Erythroblast (primary cell): ENCODE results near the gene EXOC6.

ENCODE experiments used
- DNase-seq, 2 experiments: peaks; one replicate each; lab custom pipeline; 2025; lab: John Stamatoyannopoulos, UW
- GATA1 ChIP-seq: IDR thresholded peaks from 2 replicates; pipeline ENCODE4 v1.6.1; 2011; ENCODE audit warnings: low read depth, mild to moderate bottlenecking, control low read depth, low read length, moderate library complexity
- POLR2A ChIP-seq: IDR thresholded peaks from 2 replicates; pipeline ENCODE4 v1.6.1; 2011; ENCODE audit warnings: mild to moderate bottlenecking, low read length

Gene EXOC6

DNA sequence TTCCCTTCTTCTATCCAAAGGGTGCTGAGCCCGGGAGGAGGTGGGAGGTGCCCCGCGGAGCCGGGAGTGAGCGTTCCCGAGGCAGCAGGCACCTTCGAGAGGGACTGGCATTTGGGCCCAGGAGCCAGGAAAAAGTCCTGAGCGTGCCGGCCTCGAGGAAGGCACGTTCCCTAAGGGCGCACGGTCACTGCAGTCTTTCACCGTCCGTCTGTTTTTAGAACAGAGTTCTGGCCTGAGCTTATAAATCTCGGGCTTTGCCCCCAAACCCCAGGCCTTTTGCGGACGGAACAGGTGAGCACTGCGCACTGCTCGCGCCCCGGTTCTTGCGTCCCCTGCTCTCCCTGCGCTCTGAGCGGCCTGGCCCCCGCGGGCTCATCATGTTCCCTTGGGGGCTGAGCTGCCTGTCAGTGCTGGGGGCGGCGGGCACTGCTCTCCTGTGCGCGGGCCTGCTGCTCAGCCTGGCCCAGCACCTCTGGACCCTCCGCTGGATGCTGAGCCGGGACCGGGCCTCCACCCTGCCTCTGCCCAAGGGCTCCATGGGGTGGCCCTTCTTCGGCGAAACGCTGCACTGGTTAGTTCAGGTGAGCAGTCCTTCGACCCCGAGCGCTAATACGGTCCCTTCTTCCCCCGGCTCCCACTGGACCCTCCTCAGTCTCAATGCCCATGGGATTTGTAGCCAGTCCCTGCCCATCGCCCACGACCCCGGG lies 212.7 kb downstream of the EXOC6 start:
- DNase-seq, result no peak
- TF ChIP-seq GATA1 (no peak), POLR2A (no peak)

DNA sequence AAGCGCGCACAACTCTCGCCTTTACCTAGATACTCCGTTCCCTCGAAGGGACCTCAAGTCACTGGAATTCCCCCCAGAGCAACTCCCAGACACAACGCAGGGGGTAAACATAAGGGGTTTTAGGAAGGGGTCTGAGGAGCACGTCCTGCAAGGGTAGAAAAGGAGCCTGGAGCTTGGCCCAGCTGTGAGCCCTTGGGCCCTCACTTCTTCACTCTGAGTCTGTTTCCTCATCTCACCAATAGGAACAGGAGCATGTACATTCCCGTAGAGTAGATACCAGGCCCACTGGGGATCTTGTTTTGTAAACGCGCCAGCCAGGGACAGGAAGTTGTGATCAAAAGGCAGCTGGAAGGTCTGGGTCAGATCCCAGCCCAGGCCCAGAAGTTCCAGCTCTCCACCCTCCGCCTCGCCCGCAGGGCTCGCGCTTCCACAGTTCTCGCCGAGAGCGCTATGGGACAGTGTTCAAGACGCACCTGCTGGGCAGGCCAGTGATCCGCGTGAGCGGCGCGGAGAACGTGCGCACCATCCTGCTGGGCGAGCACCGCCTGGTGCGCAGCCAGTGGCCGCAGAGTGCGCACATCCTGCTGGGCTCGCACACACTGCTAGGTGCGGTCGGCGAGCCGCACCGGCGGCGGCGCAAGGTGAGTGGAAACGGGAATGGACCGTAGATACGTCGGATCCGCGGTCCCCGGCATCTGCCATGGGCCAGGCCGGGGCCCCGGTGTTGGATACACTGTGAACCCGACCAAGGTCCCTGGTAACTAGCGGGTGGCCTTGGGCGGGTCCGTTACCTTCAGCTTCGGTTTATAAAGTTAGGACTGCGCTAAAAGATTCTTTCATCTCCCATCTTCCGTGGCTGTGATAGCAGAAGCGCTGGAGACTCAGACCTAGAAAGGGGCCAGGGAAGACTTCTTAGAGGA lies 213.5 kb downstream of the EXOC6 start:
- DNase-seq, result peak; percentile 49 to 57
- TF ChIP-seq GATA1 (no peak), POLR2A (no peak)

DNA sequence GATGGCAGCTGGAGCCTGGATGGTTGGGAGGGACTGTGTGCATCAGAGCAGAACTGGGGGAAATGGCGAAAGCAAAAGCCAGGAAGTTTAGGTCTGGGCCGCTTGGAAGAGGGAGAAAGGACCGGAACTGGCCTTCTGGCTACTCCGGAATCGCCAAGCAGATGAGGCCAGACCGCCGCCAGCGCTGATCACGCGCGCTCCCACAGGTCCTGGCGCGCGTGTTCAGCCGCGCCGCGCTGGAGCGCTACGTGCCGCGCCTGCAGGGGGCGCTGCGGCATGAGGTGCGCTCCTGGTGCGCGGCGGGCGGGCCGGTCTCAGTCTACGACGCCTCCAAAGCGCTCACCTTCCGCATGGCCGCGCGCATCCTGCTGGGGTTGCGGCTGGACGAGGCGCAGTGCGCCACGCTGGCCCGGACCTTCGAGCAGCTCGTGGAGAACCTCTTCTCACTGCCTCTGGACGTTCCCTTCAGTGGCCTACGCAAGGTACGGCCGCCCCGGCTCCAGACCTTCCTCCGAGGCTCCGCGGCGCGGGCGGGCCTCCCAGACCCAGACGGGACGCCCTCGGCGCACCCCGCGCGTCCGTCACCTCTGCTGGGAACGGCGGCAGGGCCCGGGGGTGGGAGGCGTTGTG lies 214.3 kb downstream of the EXOC6 start:
- peak; percentile 84 to 87 for DNase-seq
- TF ChIP-seq POLR2A (no peak), GATA1 (no peak)

DNA sequence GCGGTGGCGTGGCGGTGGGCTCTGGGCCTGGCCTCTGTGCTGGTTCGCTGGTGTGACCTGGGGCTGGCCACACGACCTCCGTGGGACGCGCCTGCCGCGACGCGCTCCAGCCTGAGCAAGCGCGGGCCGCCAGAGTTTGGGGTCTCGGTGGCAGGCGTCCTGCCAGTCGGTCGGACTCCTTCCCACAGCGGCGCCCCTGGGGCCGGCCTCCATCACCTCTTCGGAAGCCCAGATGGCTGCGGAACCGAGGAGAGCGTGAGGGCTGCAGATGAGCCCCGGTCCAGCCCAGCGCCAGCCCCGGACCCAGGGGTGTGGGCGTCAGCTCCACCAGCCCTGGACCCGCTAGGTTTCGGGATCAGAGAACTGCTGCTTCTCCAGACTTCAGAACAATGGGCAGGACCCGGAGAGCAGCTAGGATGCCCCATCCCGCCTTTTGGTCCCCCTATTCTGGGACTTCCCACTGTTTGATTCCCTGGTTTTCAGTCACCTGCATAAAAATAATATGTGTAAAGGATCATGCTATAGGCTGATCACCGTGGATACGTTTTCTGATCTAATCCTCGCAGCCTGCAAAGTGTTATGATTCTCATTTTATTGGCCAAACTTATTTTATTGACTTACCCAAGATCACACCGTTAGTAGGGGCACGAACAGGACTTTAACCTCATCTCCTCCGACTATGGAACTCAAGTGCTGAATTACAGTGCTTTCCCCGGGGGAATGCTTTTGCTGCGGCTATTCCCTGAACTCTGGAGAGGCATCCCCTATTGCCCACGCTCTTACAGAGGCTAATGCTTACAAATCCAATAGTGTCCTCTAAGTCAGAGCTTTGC lies 215.0 kb downstream of the EXOC6 start:
- DNase-seq, result no peak
- TF ChIP-seq POLR2A (no peak), GATA1 (no peak)

DNA sequence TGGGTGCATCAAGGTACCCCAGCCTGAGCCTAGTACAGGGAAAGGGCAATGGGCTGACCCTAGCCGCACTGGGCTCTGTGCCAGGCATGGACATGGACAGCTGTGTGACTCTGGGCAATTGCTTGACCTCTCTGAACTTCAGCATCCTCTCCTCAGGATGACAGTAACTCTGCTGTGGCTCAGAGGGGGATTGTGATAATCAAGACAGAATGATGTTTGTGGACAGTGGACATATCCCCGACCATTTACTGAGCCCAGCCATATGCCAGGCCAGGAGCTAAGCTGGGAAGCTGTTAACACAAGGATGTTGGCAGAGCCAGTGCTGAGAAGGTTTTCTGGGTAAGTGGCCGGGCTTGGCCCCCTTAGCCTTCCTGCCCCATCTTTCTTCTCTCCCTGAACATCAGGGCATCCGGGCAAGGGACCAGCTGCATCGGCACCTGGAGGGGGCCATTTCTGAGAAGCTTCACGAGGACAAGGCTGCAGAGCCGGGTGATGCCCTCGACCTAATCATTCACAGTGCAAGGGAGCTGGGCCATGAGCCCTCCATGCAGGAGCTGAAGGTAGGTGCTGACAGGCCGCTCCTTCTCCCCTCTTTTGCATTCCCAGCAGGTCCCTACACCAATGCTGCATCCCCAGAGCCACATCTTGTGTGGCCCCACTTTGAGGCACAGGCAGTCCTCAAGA lies 215.8 kb downstream of the EXOC6 start:
- TF ChIP-seq POLR2A, result no peak
- no peak for DNase-seq

DNA sequence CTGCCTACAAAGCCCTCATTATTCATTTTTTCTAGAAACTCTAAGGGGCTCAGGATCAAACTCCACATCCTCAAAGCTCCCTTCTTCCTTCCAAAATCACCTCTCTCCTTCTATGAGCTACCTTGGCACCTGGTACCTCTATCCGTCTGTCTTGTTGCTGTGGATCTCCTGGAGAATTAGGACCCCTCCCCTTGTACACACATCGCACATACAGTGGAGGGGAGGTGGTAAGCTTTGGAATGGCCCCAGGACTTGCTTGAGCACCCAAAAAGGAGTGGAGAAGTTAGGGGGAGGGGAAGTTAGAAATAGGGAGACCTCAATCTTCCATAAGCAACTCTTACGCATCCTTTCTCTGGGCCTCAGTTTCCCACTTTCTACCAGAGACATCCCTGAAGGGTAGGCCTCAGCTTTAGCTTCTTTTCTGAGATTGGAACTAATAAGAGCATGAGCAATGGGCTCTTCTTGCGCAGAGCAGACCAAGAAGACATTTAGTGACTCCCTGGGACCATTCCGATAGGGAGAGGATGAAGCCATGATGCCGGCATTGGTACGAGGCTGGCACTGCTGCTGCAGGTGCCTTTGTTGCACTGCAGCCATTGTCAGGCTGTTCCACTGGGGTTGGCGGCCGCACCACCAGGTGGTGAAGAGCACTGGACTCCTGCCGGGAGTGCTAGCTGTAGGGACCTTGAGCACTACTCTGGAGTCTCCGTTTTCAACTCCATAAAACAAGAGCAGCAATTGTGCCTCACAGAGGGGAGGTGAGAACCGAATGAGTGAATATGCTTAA lies 216.7 kb downstream of the EXOC6 start:
- no peak for DNase-seq
- TF ChIP-seq POLR2A (no peak), GATA1 (no peak)

DNA sequence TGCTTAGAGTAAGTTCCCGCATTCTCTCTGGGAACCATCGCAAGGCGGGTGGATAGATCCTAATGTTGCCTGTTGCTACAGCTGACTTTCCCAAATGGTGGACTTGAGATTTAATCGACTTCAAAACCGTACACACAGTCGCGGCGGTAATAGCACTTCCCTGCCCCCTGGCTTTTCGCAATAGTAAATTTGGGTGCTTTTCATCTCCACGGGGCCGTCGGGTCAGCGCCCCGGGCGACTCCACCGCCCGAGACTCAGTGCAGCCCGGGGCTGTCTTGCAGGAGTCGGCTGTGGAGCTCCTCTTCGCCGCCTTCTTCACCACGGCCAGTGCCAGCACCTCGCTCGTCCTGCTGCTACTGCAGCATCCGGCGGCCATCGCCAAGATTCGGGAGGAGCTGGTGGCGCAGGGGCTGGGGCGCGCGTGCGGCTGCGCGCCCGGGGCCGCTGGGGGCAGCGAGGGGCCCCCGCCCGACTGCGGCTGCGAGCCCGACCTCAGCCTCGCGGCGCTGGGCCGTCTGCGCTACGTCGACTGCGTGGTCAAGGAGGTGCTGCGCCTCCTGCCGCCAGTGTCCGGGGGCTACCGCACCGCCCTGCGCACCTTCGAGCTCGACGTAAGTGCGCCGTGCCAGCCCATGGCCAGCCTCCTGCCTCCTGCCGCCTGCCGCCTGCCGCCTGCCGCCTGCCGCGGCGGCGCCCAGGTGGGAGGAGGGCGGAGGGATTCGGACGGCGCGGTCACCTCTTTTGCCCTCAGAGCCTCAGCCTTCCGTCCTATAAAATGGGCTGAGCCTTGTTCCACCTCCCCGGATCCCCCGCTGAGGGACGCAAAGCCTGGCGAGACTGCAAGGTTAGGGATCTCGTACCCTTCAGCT lies 217.6 kb downstream of the EXOC6 start:
- no peak for TF ChIP-seq GATA1
- DNase-seq, result peak; percentile 20 to 35

DNA sequence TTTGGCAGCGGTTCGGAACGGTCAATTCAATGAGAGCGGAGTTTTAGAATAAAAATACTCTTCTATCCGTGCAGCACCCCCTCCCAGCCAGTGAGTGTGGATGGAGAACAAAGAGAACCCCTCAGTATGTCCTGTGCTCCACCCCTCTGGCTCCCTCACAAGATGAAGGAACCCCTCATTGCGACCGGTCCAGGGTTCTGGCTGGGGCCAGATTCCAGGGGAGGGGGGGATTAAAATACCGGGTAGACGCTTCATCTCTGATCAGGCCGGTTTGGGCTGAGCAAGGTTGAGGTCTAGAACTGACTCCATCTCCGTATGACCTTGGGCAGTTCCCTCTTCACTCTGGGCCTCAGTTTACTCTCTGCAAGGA lies 218.2 kb downstream of the EXOC6 start:
- no peak for DNase-seq
- TF ChIP-seq GATA1, result no peak
- TF ChIP-seq POLR2A, result no peak

DNA sequence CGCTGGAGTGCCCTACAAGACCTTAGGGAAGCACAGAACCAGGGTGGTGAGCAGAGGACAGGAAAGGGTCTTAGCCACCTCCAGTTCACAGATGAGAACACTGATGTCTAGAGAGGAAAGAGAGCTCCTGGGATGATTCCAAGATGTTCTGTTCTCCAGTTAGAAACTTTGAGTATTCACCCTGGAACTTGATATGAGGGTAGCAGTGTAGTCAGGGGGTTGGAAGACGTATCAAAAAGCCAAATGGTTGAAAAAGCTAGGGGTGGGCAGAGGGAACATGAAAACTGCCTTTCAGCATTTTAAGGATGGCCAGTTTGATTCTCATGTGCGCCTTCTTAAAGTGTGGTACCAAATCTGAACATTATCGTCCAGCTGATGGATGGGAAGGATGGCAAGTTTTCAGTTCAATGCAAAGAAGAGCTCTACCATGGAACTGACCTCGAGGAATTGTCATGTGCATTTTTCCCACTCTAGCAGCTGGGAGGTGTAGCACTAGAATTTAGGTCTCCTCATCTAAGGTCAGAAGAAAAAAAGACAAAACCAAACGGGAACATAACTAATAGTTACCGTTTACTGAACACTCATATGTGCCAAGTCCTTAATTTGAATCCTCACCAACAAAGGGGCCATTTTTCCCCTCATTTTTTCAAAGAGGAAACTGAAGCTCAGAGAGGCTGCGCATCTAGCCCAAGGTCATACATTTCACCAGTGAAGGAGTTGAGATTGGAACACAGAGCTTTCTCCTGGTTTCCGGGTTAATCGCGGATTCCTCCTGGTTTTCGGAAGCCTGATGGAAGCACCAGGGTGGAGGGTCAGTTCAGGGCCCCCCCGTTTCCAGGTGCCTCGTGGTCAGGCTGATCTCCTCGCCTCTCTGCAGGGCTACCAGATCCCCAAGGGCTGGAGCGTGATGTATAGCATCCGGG lies 219.4 kb downstream of the EXOC6 start:
- TF ChIP-seq GATA1, result no peak
- TF ChIP-seq POLR2A, result no peak
- no peak for DNase-seq

DNA sequence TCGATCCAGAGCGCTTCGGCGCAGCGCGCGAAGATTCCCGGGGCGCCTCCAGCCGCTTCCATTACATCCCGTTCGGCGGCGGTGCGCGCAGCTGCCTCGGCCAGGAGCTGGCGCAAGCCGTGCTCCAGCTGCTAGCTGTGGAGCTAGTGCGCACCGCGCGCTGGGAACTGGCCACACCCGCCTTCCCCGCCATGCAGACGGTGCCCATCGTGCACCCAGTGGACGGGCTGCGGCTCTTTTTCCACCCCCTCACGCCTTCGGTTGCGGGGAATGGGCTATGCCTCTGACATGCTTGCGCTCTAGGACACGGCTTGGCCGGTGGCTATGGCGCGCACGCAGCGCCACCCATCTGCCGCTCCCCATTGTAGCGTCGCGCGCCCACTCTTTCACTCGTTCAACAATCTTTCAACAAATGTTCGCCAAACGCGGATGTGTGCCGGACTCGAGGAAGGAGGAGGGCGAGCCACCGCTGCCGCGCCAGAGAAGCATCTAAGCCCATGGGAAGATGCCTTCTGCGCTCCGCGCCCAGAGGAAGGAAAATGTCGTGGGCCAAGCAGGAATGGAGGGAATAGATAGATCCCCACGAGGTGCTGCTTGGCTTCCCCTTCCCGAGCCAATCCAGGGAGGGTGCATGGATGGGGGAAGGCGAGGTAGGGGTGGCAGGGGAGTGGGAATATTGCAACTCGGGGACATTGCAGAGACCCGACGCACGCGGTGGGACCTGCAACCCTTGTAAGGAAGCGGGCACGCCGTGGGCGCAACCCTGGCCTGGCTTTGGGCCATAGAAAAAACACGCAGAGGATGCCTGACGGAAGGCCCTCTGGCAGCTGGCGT lies 220.3 kb downstream of the EXOC6 start:
- TF ChIP-seq POLR2A (no peak), GATA1 (no peak)
- DNase-seq, result peak; percentile 50 to 60
